HG02678 (cell line): ENCODE data around the gene SH3BP5L.
A peak's percentile ranks its signal among the peaks of the same experiment; 100 is the strongest.

Experiments used
- ATAC-seq: cut with Tn5 transposase; IDR thresholded peaks from one replicate; pipeline ENCODE4 v1.9.1; 2021; ENCODE audit warnings: mild to moderate bottlenecking, moderate library complexity; ENCODE audit not compliant: unreplicated experiment

Gene SH3BP5L

GRCh38 chr1:248825909-248826760 is at the start of gene SH3BP5L:
Gene SH3BP5L, minus strand, starts transcription at chr1:248825915. Its CDS starts 980 bp downstream, at chr1:248824935.
- ATAC-seq, result peak; percentile 91

DNA sequence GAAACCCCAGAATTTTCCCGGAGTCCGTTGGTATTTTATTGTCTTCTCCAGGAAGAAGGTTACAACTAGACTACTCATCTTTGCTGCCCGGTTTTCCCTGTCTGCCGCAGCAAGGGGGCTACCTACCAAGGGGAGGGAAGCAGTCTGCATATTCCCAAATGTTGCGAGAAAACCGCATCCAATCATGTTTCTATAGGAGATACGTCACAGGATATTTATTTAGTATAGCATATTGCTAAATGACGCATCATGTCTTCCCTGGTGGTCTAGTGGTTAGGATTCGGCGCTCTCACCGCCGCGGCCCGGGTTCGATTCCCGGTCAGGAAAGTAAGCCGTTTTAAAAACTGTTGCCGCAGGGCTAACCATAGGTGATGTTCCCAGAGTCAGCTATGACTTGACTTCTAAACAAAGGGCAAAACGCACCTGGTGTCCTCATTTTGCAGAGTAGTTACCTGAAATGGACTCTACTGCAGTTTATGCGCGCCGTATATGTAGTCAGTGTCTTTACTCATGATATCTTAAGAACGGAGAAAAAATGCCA is 48.3 kb upstream of the SH3BP5L start:
- peak; percentile 75 for ATAC-seq

GRCh38 chr1:248873409-248873992 is 47.8 kb upstream of the SH3BP5L start:
- peak; percentile 78 for ATAC-seq

DNA sequence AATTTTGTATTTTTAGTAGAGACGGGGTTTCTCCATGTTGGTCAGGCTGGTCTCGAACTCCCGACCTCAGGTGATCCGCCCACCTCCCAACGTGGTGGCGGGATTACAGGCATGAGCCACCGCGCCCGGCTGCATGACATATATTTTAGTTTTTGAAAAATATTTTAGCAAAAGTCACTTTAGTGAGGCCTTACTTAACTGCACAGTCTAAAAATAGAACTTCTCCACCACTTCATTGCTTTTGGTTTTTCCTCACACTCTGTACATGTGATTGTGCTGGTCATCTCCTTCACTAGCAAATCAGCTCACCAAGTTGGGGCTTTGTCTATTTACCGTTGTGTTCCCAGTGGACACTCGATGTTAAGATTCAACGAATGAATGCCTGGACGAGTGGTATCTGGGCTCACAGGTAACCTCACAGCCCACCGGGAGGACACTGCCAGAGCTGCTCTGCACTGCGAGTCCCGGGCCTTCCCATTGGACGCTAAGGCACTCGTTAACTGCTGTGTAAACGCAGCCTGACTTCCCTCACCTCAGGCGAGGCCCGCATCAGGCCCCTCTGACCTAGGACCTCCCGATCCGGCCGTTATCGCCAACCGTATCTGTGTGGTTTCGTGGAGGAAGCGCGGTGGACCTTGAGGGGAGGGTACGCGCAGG is 47.2 kb upstream of the SH3BP5L start:
- peak; percentile 35 for ATAC-seq

GRCh38 chr1:248871837-248872401 is 46.2 kb upstream of the SH3BP5L start:
- ATAC-seq, result no peak

DNA sequence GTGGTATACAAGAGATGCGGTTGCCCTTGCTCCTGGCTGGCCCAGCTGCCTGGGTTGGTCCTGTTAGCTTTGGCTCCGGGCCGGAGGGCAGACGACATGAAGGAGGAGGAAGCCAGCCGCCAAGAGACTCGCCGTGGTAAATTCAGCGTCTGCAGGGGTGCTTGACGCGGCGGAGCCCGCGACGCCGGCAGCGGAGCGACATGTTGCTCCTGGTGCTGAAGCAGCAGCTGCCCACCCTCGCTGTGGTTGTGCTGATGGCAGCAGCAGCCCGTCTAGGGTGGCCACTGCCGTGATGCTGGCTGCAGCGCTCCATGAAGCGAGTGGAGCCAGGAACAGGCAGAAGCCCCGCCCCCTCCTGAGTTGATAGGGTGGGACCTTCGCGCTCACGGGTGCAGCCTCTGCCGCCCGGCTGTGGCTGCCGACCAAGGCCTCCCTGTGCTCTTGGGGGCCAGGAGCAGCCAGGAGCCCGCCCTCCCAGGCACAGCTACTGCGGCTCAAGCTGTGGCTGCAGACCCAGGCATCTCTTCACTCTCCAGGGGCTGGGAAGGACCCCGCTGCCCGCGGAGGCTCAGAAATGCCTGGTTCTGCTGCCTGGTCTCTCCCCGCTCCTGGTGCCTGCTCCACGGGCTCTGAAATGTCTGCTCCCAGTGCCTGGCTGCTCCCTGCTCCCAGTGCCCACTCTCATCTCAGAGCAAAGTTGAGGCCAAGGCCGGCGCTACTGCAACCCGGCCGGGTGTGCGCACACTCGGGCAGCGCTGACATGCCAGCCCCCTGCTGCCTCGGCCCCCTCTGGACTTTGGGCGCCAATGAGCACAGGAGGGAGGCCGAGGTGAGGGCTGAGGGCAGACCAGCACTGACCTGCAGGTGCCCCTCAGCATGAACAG is 37.5 kb upstream of the SH3BP5L start:
- peak; percentile 70 for ATAC-seq

DNA sequence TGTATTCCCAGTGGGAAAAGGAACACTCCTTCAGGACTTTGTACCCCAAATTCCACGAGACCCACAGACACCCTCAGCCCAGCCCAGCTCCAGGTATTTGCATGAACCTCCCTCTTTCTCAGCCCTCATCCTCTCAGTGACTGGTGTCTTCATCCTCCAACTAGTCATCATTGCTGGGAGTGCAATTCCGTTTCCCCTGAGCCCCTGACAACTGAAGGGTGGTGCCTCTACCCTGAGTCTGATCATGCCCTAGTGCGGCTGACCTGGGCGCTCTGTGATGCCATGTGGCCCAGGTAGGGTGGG is 36.9 kb upstream of the SH3BP5L start:
- peak; percentile 2 for ATAC-seq

GRCh38 chr1:248861616-248862015 is 35.9 kb upstream of the SH3BP5L start:
- no peak for ATAC-seq

GRCh38 chr1:248860007-248860406 is 34.3 kb upstream of the SH3BP5L start:
- no peak for ATAC-seq

- ATAC-seq, result peak; percentile 79
Measured at GRCh38 chr1:248858891-248859889, 33.5 kb upstream of the SH3BP5L start, which contains the start of gene ZNF692. Gene ZNF692, minus strand, starts transcription at chr1:248859085. Its CDS starts 776 bp downstream, at chr1:248858309.

- ATAC-seq, result peak; percentile 31
Measured at GRCh38 chr1:248858096-248858890, 32.6 kb upstream of the SH3BP5L start.

DNA sequence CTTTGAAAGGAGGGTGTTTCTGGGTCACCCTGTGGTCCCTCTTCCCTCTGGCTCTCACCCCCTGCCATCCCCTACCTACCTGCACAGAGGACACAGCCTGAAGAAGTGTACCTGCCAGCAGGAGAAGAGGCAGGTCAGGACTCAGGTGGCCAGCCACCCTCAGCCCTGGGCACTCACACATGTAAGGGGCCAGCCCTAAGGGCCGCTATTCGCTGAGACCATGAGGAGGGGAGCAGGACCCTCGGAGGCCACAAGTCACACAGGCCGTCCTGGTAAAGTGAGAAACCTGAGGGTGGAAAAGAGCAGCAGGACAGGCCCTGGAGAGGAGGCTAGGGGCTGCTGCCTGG is 32.0 kb upstream of the SH3BP5L start:
- no peak for ATAC-seq

- no peak for ATAC-seq
Measured at GRCh38 chr1:248857201-248857600, 31.5 kb upstream of the SH3BP5L start.

- no peak for ATAC-seq
Measured at GRCh38 chr1:248856176-248856575, 30.5 kb upstream of the SH3BP5L start.

GRCh38 chr1:248855580-248855979 is 29.9 kb upstream of the SH3BP5L start:
- no peak for ATAC-seq

GRCh38 chr1:248853663-248854375 is 28.1 kb upstream of the SH3BP5L start:
- ATAC-seq, result no peak

GRCh38 chr1:248852481-248853405 is 27.0 kb upstream of the SH3BP5L start:
- no peak for ATAC-seq
